ENCODE data around the gene NAALADL1.

Gene NAALADL1

GRCh38 chr11:65058419-65059054 lies at the start of gene NAALADL1:
Gene NAALADL1, minus strand, starts transcription at chr11:65058553. Its CDS starts 32 bp downstream, at chr11:65058521.
- no peak for FAIRE-seq

GRCh38 chr11:65107751-65108468 lies 49.6 kb upstream of the NAALADL1 start:
- FAIRE-seq = no peak

GRCh38 chr11:65107078-65107477 lies 48.7 kb upstream of the NAALADL1 start:
- FAIRE-seq = no peak

GRCh38 chr11:65104628-65105027 lies 46.3 kb upstream of the NAALADL1 start:
- FAIRE-seq = no peak

- FAIRE-seq = no peak
Measured at GRCh38 chr11:65103476-65103875, 45.1 kb upstream of the NAALADL1 start.

GRCh38 chr11:65102142-65103095 lies 44.1 kb upstream of the NAALADL1 start:
- FAIRE-seq = no peak

- no peak for FAIRE-seq
Measured at GRCh38 chr11:65100674-65101350, 42.5 kb upstream of the NAALADL1 start.

GRCh38 chr11:65096926-65097325 lies 38.6 kb upstream of the NAALADL1 start:
- no peak for FAIRE-seq

GRCh38 chr11:65095974-65096806 lies 37.8 kb upstream of the NAALADL1 start, which contains the start of gene VPS51:
Gene VPS51, plus strand, starts transcription at chr11:65096214. Its CDS starts 37 bp downstream, at chr11:65096251.
- FAIRE-seq = no peak

GRCh38 chr11:65095427-65095826 lies 37.1 kb upstream of the NAALADL1 start:
- no peak for FAIRE-seq

GRCh38 chr11:65090628-65091027 lies 32.3 kb upstream of the NAALADL1 start:
- FAIRE-seq = no peak

- no peak for FAIRE-seq
Measured at GRCh38 chr11:65089621-65090020, 31.3 kb upstream of the NAALADL1 start.

GRCh38 chr11:65087827-65088226 lies 29.5 kb upstream of the NAALADL1 start:
- FAIRE-seq = no peak

GRCh38 chr11:65087216-65087615 lies 28.9 kb upstream of the NAALADL1 start:
- no peak for FAIRE-seq

GRCh38 chr11:65086809-65087208 lies 28.5 kb upstream of the NAALADL1 start:
- FAIRE-seq = no peak

GRCh38 chr11:65085446-65085845 lies 27.1 kb upstream of the NAALADL1 start:
- FAIRE-seq = no peak

- FAIRE-seq = no peak
Measured at GRCh38 chr11:65084598-65085375, 26.4 kb upstream of the NAALADL1 start.

GRCh38 chr11:65083834-65084597 lies 25.7 kb upstream of the NAALADL1 start, which contains the start of the genes CDCA5 and ZFPL1:
Gene CDCA5, minus strand, starts transcription at chr11:65084040. Its CDS starts 62 bp downstream, at chr11:65083978.
Gene ZFPL1, plus strand, starts transcription at chr11:65084222. Its CDS starts 477 bp downstream, at chr11:65084699.
- no peak for FAIRE-seq

GRCh38 chr11:65083134-65083833 lies 24.9 kb upstream of the NAALADL1 start:
- FAIRE-seq = no peak
